GM21390 (cell line): ENCODE measurements around the gene P2RY6.

ENCODE experiments used
- ATAC-seq: cut with Tn5 transposase; IDR thresholded peaks from one replicate; pipeline ENCODE4 v1.9.1; 2021; ENCODE audit not compliant: unreplicated experiment

P2RY6 gene

GRCh38 chr11:73331138-73331916 lies 59.2 kb downstream of the P2RY6 start:
- no peak for ATAC-seq

- no peak for ATAC-seq
Observed at GRCh38 chr11:73333173-73333572, 61.0 kb downstream of the P2RY6 start.

- ATAC-seq: no peak
Observed at GRCh38 chr11:73333640-73334383, 61.7 kb downstream of the P2RY6 start.

- no peak for ATAC-seq
Observed at GRCh38 chr11:73334384-73335203, 62.5 kb downstream of the P2RY6 start.

GRCh38 chr11:73335204-73335923 lies 63.2 kb downstream of the P2RY6 start:
- no peak for ATAC-seq

GRCh38 chr11:73337846-73338245 lies 65.7 kb downstream of the P2RY6 start:
- no peak for ATAC-seq

GRCh38 chr11:73338279-73338678 lies 66.1 kb downstream of the P2RY6 start:
- no peak for ATAC-seq

GRCh38 chr11:73340164-73340563 lies 68.0 kb downstream of the P2RY6 start:
- ATAC-seq: no peak

DNA sequence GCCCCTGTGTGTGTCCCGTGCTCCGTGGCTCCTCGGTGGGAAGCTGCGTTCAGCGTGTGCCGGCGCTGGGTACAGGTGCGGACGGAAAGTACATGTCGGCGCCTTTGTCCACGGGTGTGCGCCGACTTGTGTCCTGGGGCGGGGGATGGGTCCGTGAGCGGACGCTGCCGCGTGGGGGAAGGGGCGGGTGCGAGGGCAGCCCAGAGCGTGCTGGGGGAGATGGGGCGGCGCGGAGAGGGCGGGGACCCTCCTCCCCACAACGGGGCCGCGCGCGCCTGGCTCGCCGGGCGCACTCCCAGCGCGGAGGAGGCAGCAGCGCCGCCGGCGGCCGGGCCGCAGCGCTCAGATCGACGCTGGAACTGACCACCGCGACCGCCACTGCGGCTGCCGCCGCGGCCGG lies 70.5 kb downstream of the P2RY6 start:
- no peak for ATAC-seq

- ATAC-seq: no peak
Observed at GRCh38 chr11:73343076-73343873, 71.1 kb downstream of the P2RY6 start.

DNA sequence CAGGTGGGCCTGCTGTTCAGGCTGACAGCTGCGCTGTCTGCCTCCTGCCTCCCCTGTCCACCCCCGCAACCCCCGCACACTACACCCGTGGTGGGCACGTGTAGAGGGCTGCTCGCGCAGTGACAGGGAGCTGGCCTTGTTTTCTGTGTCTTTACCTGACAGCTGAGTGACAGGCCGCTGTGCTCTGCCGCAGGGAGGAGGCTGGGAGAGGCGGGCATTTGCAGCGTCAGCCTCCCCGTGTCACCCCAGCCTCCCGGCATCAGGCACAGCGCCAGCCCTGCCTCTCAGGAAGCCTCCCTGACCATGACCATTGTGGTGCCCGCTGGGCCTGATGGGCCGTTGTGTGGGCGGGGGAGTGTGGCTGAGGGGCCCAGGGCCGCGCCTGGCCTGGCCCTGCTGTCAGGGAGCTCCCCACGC lies 72.1 kb downstream of the P2RY6 start:
- no peak for ATAC-seq

GRCh38 chr11:73345481-73346160 lies 73.5 kb downstream of the P2RY6 start:
- no peak for ATAC-seq

DNA sequence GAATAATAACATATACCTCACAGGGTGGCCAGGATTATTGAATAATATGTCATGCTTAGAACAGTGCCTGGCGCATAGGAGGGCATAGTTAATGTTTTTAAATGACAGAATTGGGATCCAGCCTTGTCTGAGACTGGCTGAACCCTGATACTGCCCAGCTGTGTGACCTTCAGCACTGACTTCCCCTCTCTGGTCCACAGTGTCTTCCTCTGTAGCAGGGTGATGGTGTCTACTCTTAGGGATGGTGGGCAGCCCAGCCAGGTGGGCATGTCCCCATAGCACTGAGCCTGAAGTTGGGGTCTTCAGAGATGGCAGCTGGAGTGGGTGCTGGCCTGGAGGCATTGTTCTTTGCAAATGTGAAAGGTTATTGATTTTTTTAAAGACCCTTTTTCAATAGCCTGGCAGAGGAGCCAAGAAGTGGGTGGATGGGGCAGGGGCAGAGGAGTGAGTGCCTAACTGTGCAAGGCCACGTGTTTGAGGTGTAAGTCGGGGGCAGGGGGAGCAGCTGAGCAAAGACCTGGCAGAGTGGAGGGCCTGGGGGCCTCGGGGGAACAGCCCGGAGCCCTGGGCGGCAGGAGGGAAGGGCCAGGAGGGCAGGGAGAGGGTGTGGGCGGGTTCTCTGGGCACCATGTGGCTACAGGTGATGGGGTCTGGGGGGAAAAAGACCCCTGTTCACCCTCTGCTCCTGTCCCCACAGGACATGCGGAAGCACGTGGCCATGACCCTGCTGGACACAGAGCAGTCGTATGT lies 74.2 kb downstream of the P2RY6 start:
- ATAC-seq: no peak

- no peak for ATAC-seq
Observed at GRCh38 chr11:73347067-73347466, 74.9 kb downstream of the P2RY6 start.
